PC-9 (cell line): Measurements from ENCODE around the gene CYB5D1. TPM values are rescaled to one million over a fixed set of nuclear protein-coding genes. Genes with fewer than 3 reads are reported as not detected.

Experiments used
- BruUV-seq: library from RNA; stranded (reverse); fragments of 400-500 nt; replicated peaks from 2 replicates; lab custom pipeline; 2021; lab: Mats Ljungman, UMichigan
- CTCF ChIA-PET: fragments of 300-600 bp; sonication (Branson Sonifier 250); formaldehyde crosslinking; loops from one replicate; lab custom pipeline; 2022; ENCODE audit warnings: antibody characterized with exemption; lab: Charles Lee
- POLR2A ChIA-PET: fragments of 300-600 bp; sonication (Branson Sonifier 250); formaldehyde crosslinking; loops from one replicate; lab custom pipeline; 2022; ENCODE audit warnings: antibody characterized with exemption; ENCODE audit not compliant: unreplicated experiment; lab: Charles Lee
- DNase-seq, 2 experiments: peaks; one replicate each; pipeline versions ENCODE4 v3.0.0 to v3.0.0-alpha.2; 2015 to 2022; ENCODE audit warnings: mixed read lengths in 1 of 2
- H2AFZ ChIP-seq: fragments of 200-600 bp; sonication (generic); 2 replicates; pipeline ENCODE4 v1.8.1; 2017; ENCODE audit warnings: antibody characterized with exemption
- H3F3A ChIP-seq: fragments of 200-600 bp; sonication (generic); 2 replicates; pipeline ENCODE4 v1.8.1; 2017; ENCODE audit warnings: antibody characterized with exemption, mild to moderate bottlenecking, low read depth; ENCODE audit not compliant: insufficient read depth
- H3K27ac ChIP-seq: fragments of 200-600 bp; sonication (generic); 2 replicates; pipeline ENCODE4 v1.6.1; 2016; ENCODE audit warnings: mixed run types
- H3K27me3 ChIP-seq: fragments of 200-600 bp; sonication (generic); 2 replicates; pipeline ENCODE4 v1.6.1; 2016; ENCODE audit warnings: low read depth, mixed run types; ENCODE audit not compliant: insufficient read depth
- H3K36me3 ChIP-seq: fragments of 200-600 bp; sonication (generic); 2 replicates; pipeline ENCODE4 v1.6.1; 2016; ENCODE audit warnings: low read depth, mixed run types
- H3K4me1 ChIP-seq: fragments of 200-600 bp; sonication (generic); replicated peaks from 2 replicates; pipeline ENCODE4 v1.6.1; 2016; ENCODE audit warnings: mixed run types; ENCODE audit not compliant: insufficient read depth
- H3K4me2 ChIP-seq: fragments of 200-600 bp; sonication (generic); 2 replicates; pipeline ENCODE4 v1.6.1; 2017; ENCODE audit warnings: mixed run types
- H3K4me3 ChIP-seq: fragments of 200-600 bp; sonication (generic); 2 replicates; pipeline ENCODE4 v1.6.1; 2016; ENCODE audit warnings: mixed run types
- H3K79me2 ChIP-seq: fragments of 200-600 bp; sonication (generic); 2 replicates; pipeline ENCODE4 v1.6.1; 2017; ENCODE audit warnings: low read depth, mixed run types
- H3K9me2 ChIP-seq: fragments of 200-600 bp; sonication (generic); 2 replicates; pipeline ENCODE4 v1.8.1; 2017; ENCODE audit warnings: mild to moderate bottlenecking; ENCODE audit not compliant: insufficient read depth
- H3K9me3 ChIP-seq: fragments of 200-600 bp; sonication (generic); 2 replicates; pipeline ENCODE4 v1.8.1; 2016; ENCODE audit warnings: low read depth; ENCODE audit not compliant: insufficient read depth
- H4K20me1 ChIP-seq: fragments of 200-600 bp; sonication (generic); 2 replicates; pipeline ENCODE4 v1.8.1; 2017; ENCODE audit not compliant: insufficient read depth
- CTCF ChIP-seq: fragments of 200-600 bp; sonication (generic); conservative IDR thresholded peaks from 2 replicates; pipeline ENCODE4 v1.6.1; 2017; ENCODE audit warnings: mixed run types, antibody characterized with exemption, mild to moderate bottlenecking, moderate library complexity
- EZH2 ChIP-seq: fragments of 200-600 bp; sonication (generic); IDR thresholded peaks from 2 replicates; pipeline ENCODE4 v1.8.0; 2017; ENCODE audit warnings: antibody characterized with exemption, low read depth
- intact Hi-C: fragments of 100-400 bp; cut with micrococcal nuclease; formaldehyde crosslinking; loops from one replicate; pipeline ENCODE4 v1.10.0; 2022; ENCODE audit not compliant: unreplicated experiment
- total RNA-seq: library from RNA; stranded (reverse); gene quantifications from 2 replicates; pipeline ENCODE4 v1.2.3, GENCODE V29; 2021

CYB5D1 gene
- total RNA-seq, 1 experiment from 2014 or later = 22.0 TPM

- TF ChIP-seq EZH2 (no peak), CTCF (no peak)
- H3K4me2 ChIP-seq = peak overlapping the region; percentile 97
- H3K27ac ChIP-seq = peak overlapping the region; percentile 92
- no peaks in the 10 kb centered on the region for H3K27me3 ChIP-seq
- CTCF ChIA-PET = no interaction called here
- H3K4me1 ChIP-seq = peaks cover 19% of the 10 kb centered on the region
- H3K79me2 ChIP-seq = peaks cover 23% of the 10 kb centered on the region
- intact Hi-C loops = loop anchor here (5.0 kb wide), 3 partner anchors 96 to 581 kb away; partner anchors contain the start of gene CLDN7
- H3K36me3 ChIP-seq = no peaks in the 10 kb centered on the region
- H4K20me1 ChIP-seq = peaks cover 10% of the 10 kb centered on the region
- peak overlapping the region; percentile 93 for H3K4me3 ChIP-seq
- POLR2A ChIA-PET = interaction anchor here (0.5 to 0.6 kb wide), 2 partner anchors 70 to 160 kb away, joined by 4 to 7 read pairs; no protein-coding TSS in a partner anchor
- H3F3A ChIP-seq = peaks cover 39% of the 10 kb centered on the region; the same call in 1 of the 2 replicates
- H2AFZ ChIP-seq = no peak overlapping the region; the same call in 1 of the 2 replicates
- H3K9me2 ChIP-seq = no peaks in the 10 kb centered on the region
- TSS peak; percentile 31 for BruUV-seq
- no peaks in the 10 kb centered on the region for H3K9me3 ChIP-seq
- DNase-seq = no peak
Observed at GRCh38 chr17:7843257-7843535, 14.6 kb upstream of the CYB5D1 start.

DNA sequence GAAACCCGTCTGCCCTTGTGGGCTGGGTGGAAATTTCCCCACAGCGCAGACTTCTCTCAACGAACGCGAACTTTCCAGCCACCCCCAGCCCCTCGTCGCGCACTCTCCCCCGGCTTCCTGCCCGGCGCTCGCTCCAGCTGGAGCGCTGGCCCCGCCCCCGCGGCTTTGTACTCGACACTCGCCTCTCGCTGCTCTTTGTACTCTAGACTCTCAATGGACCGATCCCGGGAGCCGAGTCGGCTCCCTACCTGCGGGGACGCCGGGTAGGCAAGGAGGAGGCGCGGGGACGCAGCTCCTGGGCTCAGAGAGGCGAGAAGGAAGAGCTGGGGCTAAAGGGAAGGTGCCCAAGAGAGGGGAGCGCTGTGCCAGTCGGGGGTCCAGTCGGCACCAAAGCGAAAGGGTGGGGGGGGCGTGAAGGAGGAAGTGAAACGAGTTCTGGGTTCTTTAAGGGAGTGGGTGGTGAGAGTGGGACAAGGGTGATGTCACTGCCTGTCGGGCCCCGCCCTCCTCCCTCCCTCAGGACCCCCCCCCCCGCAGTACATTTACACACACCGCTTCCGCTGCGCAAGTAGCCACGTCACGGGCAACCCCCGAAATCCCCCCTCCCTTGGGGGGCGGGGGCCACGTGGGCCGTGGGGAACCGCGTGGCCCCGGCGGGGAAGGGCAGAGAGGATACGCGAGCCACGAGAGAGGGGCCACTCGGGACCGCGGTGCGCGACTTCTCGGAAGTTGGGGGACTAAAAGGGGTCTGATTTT is 14.1 kb upstream of the CYB5D1 start:
- H3K9me2 ChIP-seq = no peaks in the 10 kb centered on the region
- H3K4me1 ChIP-seq = peaks cover 16% of the 10 kb centered on the region
- peak overlapping the region; percentile 93 for H3K4me3 ChIP-seq
- ChIA-PET CTCF (no interaction called here), POLR2A (interaction anchor here (0.5 to 0.6 kb wide), 2 partner anchors 69 to 160 kb away, joined by 4 to 7 read pairs; no protein-coding TSS in a partner anchor)
- H3F3A ChIP-seq = peaks cover 39% of the 10 kb centered on the region; the same call in 1 of the 2 replicates
- DNase-seq = peak; percentile 59 to 80
- H3K27me3 ChIP-seq = no peaks in the 10 kb centered on the region
- H3K4me2 ChIP-seq = peak overlapping the region; percentile 97
- intact Hi-C loops = loop anchor here (1.0 to 5.0 kb wide), 5 partner anchors 7 to 581 kb away; partner anchors contain the start of genes CLDN7 and NAA38
- H3K27ac ChIP-seq = peak overlapping the region; percentile 92
- TF ChIP-seq EZH2 (no peak), CTCF (no peak)
- BruUV-seq = no TSS peak
- peaks cover 10% of the 10 kb centered on the region for H4K20me1 ChIP-seq
- no peaks in the 10 kb centered on the region for H3K36me3 ChIP-seq
- H3K79me2 ChIP-seq = peaks cover 23% of the 10 kb centered on the region
- 0 out of 2 replicates have a peak overlapping the region, but pooled peaks have one; percentile 70 for H2AFZ ChIP-seq
- no peaks in the 10 kb centered on the region for H3K9me3 ChIP-seq

- H3K4me2 ChIP-seq = peak overlapping the region; percentile 97
- peaks cover 10% of the 10 kb centered on the region for H3K4me1 ChIP-seq
- 0 out of 2 replicates have a peak overlapping the region, but pooled peaks have one; percentile 55 for H2AFZ ChIP-seq
- H3K79me2 ChIP-seq = peaks cover 23% of the 10 kb centered on the region
- CTCF ChIA-PET = interaction anchor here (0.5 to 1.1 kb wide), 3 partner anchors 12 to 78 kb away, joined by 3 to 7 read pairs (median 3); partner anchors contain the start of gene NAA38
- H3K36me3 ChIP-seq = no peaks in the 10 kb centered on the region
- intact Hi-C loops = loop anchor here (1.0 to 5.0 kb wide), 5 partner anchors 8 to 582 kb away; partner anchors contain the start of genes CLDN7 and NAA38
- no peak for TF ChIP-seq CTCF
- TF ChIP-seq EZH2 = no peak
- TSS peak; percentile 25 for BruUV-seq
- H3K9me3 ChIP-seq = no peaks in the 10 kb centered on the region
- H3K27ac ChIP-seq = peak overlapping the region; percentile 92
- no peaks in the 10 kb centered on the region for H3K27me3 ChIP-seq
- peaks cover 10% of the 10 kb centered on the region for H4K20me1 ChIP-seq
- H3K9me2 ChIP-seq = no peaks in the 10 kb centered on the region
- POLR2A ChIA-PET = interaction anchor here (0.9 kb wide), 1 partner anchor 9 kb away, joined by 4 read pairs; no protein-coding TSS in a partner anchor
- H3F3A ChIP-seq = peaks cover 35% of the 10 kb centered on the region; the same call in 1 of the 2 replicates
- peak overlapping the region; percentile 93 for H3K4me3 ChIP-seq
- peak; percentile 78 to 93 for DNase-seq
Observed at GRCh38 chr17:7844292-7845154, 13.3 kb upstream of the CYB5D1 start.
